ENCODE data around the gene WSB1. TPM values are rescaled to one million over a fixed set of nuclear protein-coding genes. Genes with fewer than 3 reads are reported as not detected.
A peak's percentile ranks its signal among the peaks of the same experiment; 100 is the strongest.

WSB1 gene
- total and polyA plus RNA-seq, 4 donors, result 26.6 to 86.2 (median 45.8) TPM

GRCh38 chr17:27280527-27280926, 13.4 kb upstream of the WSB1 start:
- Histone ChIP-seq H3K27ac (ENCODE audit: low read depth in 1 of 2, low read length in 2 of 2) (no peak overlapping the region), H3K9me3 (ENCODE audit: control insufficient read depth in 4 of 4, low read length in 3 of 4) (no peaks in the 10 kb centered on the region), H3K9ac (ENCODE audit: low read depth in 1 of 2, low read length in 2 of 2) (no peak overlapping the region), H3K4me1 (ENCODE audit: control insufficient read depth in 4 of 4, insufficient read depth in 4 of 4, low read length in 3 of 4) (peaks cover 0 to 2% (median 0%) of the 10 kb centered on the region in 4 donors), H3K27me3 (ENCODE audit: control insufficient read depth in 4 of 4, insufficient read depth in 4 of 4, low read length in 3 of 4) (no peaks in the 10 kb centered on the region), H3K36me3 (ENCODE audit: control insufficient read depth in 4 of 4, insufficient read depth in 3 of 4, low read depth in 1 of 4, low read length in 3 of 4) (no peaks in the 10 kb centered on the region), H3K4me3 (ENCODE audit: low read depth in 1 of 3, low read length in 3 of 3) (no peak overlapping the region)
- TF ChIP-seq RAD21 (IDR thresholded peaks at IDR 0.05) (no peak), NR2F2 (IDR thresholded peaks at IDR 0.05) (no peak), GABPA (IDR thresholded peaks at IDR 0.05 in 1 of 2, conservative IDR thresholded peaks at IDR 0.05 in 1 of 2) (no peak), HNF4G (IDR thresholded peaks at IDR 0.05) (no peak), FOXA2 (IDR thresholded peaks at IDR 0.05) (no peak), TAF1 (conservative IDR thresholded peaks at IDR 0.05) (no peak), ATF3 (IDR thresholded peaks at IDR 0.05) (no peak), YY1 (IDR thresholded peaks at IDR 0.05) (no peak), SP1 (IDR thresholded peaks at IDR 0.05) (no peak)
- WGBS, result 92% methylated on average over 10 of the region's 10 CpGs
- DNase-seq (ENCODE audit: low spot score), result no peak

- Histone ChIP-seq H3K27ac (ENCODE audit: low read depth in 1 of 2, low read length in 2 of 2) (peak overlapping the region in 1 of 2 donors; percentile 46), H3K9ac (ENCODE audit: low read depth in 1 of 2, low read length in 2 of 2) (no peak overlapping the region), H3K9me3 (ENCODE audit: control insufficient read depth in 4 of 4, low read length in 3 of 4) (no peaks in the 10 kb centered on the region), H3K4me3 (ENCODE audit: low read depth in 1 of 3, low read length in 3 of 3) (no peak overlapping the region), H3K27me3 (ENCODE audit: control insufficient read depth in 4 of 4, insufficient read depth in 4 of 4, low read length in 3 of 4) (no peaks in the 10 kb centered on the region), H3K36me3 (ENCODE audit: control insufficient read depth in 4 of 4, insufficient read depth in 3 of 4, low read depth in 1 of 4, low read length in 3 of 4) (no peaks in the 10 kb centered on the region), H3K4me1 (ENCODE audit: control insufficient read depth in 4 of 4, insufficient read depth in 4 of 4, low read length in 3 of 4) (peaks cover 0 to 2% (median 0%) of the 10 kb centered on the region in 4 donors)
- no peak for DNase-seq (ENCODE audit: low spot score)
- no peak for TF ChIP-seq HNF4G (IDR thresholded peaks at IDR 0.05)
- no peak for TF ChIP-seq MAX (IDR thresholded peaks at IDR 0.05)
- TF ChIP-seq EGR1 (IDR thresholded peaks at IDR 0.05; ENCODE audit: low read depth in 2 of 2), result no peak
- TF ChIP-seq REST (IDR thresholded peaks at IDR 0.05), result no peak
- no peak for TF ChIP-seq ZBTB33 (IDR thresholded peaks at IDR 0.05)
- TF ChIP-seq YY1 (IDR thresholded peaks at IDR 0.05), result no peak
- TF ChIP-seq FOXA1 (IDR thresholded peaks at IDR 0.05), result no peak
- TF ChIP-seq JUND (IDR thresholded peaks at IDR 0.05), result no peak
- TF ChIP-seq HNF4A (conservative IDR thresholded peaks at IDR 0.05), result no peak
- no peak for TF ChIP-seq TAF1 (conservative IDR thresholded peaks at IDR 0.05)
- WGBS, result 75% methylated on average over 3 of the region's 3 CpGs
Measured at GRCh38 chr17:27281438-27281837, 12.5 kb upstream of the WSB1 start.

All from liver (tissue), 9 donors.